Neural progenitor cell (in vitro differentiated cells): ENCODE results near the gene FBN3. TPM values are rescaled to one million over a fixed set of nuclear protein-coding genes. Genes with fewer than 3 reads are reported as not detected.

Experiments used
- DNase-seq: peaks from one replicate; pipeline ENCODE4 v3.0.0-alpha.2; 2016; ENCODE audit warnings: low spot score
- H2AFZ ChIP-seq: fragments of 200-600 bp; sonication (generic); replicated peaks from 2 replicates; pipeline ENCODE4 v1.6.1; 2016; ENCODE audit warnings: antibody characterized with exemption
- H3F3A ChIP-seq: fragments of 200-600 bp; sonication (generic); 2 replicates; pipeline ENCODE4 v1.6.1; 2016; ENCODE audit warnings: antibody characterized with exemption, low read depth
- H3K27ac ChIP-seq: fragments of 200-600 bp; sonication (generic); 2 replicates; pipeline ENCODE4 v1.5.1; 2016; ENCODE audit warnings: mild to moderate bottlenecking
- H3K27me3 ChIP-seq: fragments of 200-600 bp; sonication (generic); 2 replicates; pipeline ENCODE4 v1.6.1; 2016; ENCODE audit warnings: mild to moderate bottlenecking, moderate library complexity
- H3K36me3 ChIP-seq: fragments of 200-600 bp; sonication (generic); 2 replicates; pipeline ENCODE4 v1.5.1; 2016
- H3K4me1 ChIP-seq: fragments of 200-600 bp; sonication (generic); 2 replicates; pipeline ENCODE4 v1.6.1; 2016; ENCODE audit warnings: mixed run types
- H3K4me2 ChIP-seq: fragments of 200-600 bp; sonication (generic); 2 replicates; pipeline ENCODE4 v1.6.1; 2016
- H3K4me3 ChIP-seq: fragments of 200-600 bp; sonication (generic); 2 replicates; pipeline ENCODE4 v1.5.1; 2016
- H3K79me2 ChIP-seq: fragments of 200-600 bp; sonication (generic); 2 replicates; pipeline ENCODE4 v1.6.1; 2016; ENCODE audit warnings: low read depth
- H3K9ac ChIP-seq: fragments of 200-600 bp; sonication (generic); 2 replicates; pipeline ENCODE4 v1.6.1; 2016
- H3K9me3 ChIP-seq: fragments of 200-600 bp; sonication (generic); 2 replicates; pipeline ENCODE4 v1.5.1; 2016; ENCODE audit warnings: low read depth
- H4K20me1 ChIP-seq: fragments of 200-600 bp; sonication (generic); 2 replicates; pipeline ENCODE4 v1.6.1; 2016; ENCODE audit warnings: low read depth
- H3K27ac Mint-ChIP-seq: 3 replicates; pipeline ENCODE4 v1.8.0; 2021; ENCODE audit warnings: mixed read lengths
- H3K27me3 Mint-ChIP-seq: 2 replicates; pipeline ENCODE4 v1.8.0; 2022; ENCODE audit warnings: low read depth, mild to moderate bottlenecking, inconsistent platforms, moderate library complexity, mixed read lengths; ENCODE audit not compliant: insufficient read depth
- H3K36me3 Mint-ChIP-seq: 3 replicates; pipeline ENCODE4 v1.8.0; 2021; ENCODE audit warnings: mixed read lengths
- H3K4me1 Mint-ChIP-seq: 3 replicates; pipeline ENCODE4 v1.8.0; 2021; ENCODE audit warnings: mixed read lengths
- H3K4me3 Mint-ChIP-seq: 3 replicates; pipeline ENCODE4 v1.8.0; 2021; ENCODE audit warnings: mild to moderate bottlenecking, moderate library complexity, mixed read lengths
- H3K9me3 Mint-ChIP-seq: 3 replicates; pipeline ENCODE4 v1.8.0; 2020; ENCODE audit warnings: mixed read lengths
- EZH2 ChIP-seq: fragments of 200-600 bp; sonication (generic); IDR thresholded peaks from 2 replicates; pipeline ENCODE4 v1.6.1; 2017; ENCODE audit warnings: antibody characterized with exemption, mild to moderate bottlenecking, moderate library complexity
- EZH2phosphoT487 ChIP-seq: fragments of 200-600 bp; sonication (generic); IDR thresholded peaks from 2 replicates; pipeline ENCODE4 v1.6.1; 2017; ENCODE audit warnings: antibody characterized with exemption
- total RNA-seq: library from RNA; depleted of rRNA; stranded (reverse); fragments of >200 nt; gene quantifications from 2 replicates; pipeline ENCODE4 v1.2.3, GENCODE V29; 2015; ENCODE audit warnings: low replicate concordance
- TF ChIP-seq, protein P1 (sequence below): fragments of 200-600 bp; sonication (generic); IDR thresholded peaks from 2 replicates; pipeline ENCODE4 v1.5.1; 2017; ENCODE audit warnings: antibody characterized with exemption, mild to moderate bottlenecking

FBN3 gene
- total RNA-seq, 1 donor from 2014 or later = 23.0 TPM

DNA sequence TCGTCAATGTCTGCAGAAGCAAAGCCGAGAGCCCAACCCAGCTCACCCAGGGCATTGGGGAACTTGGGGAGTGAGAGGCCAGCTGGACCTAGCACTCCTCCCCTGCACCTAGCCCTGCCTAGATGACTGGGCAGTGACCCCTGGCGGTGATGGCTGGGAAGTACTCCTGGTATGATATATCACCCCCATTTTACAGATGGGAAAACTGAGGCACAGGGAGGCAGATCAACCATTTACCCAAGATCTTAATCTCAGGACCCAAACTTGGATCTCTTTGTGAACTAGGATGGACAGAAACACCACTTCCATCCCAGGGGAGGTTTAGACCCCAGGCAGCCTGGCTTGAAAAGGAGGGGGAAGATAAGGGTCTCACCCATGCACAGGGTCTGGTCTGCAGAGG, 53.3 kb downstream of the FBN3 start:
- Histone ChIP-seq H3K27me3 (no peaks in the 10 kb centered on the region), H4K20me1 (no peaks in the 10 kb centered on the region), H2AFZ (no peak overlapping the region), H3K4me2 (no peak overlapping the region), H3K27ac (no peak overlapping the region), H3K9me3 (peaks cover 14% of the 10 kb centered on the region), H3F3A (no peaks in the 10 kb centered on the region), H3K36me3 (peaks cover 22% of the 10 kb centered on the region), H3K9ac (no peak overlapping the region), H3K79me2 (no peaks in the 10 kb centered on the region), H3K4me3 (no peak overlapping the region), H3K4me1 (no peaks in the 10 kb centered on the region)
- Mint-ChIP-seq H3K27ac (no peak overlapping the region), H3K36me3 (peaks cover 48% of the 10 kb centered on the region), H3K4me3 (no peak overlapping the region), H3K27me3 (peaks cover 2% of the 10 kb centered on the region), H3K9me3 (peaks cover 27% of the 10 kb centered on the region), H3K4me1 (no peaks in the 10 kb centered on the region)
- no peak for DNase-seq
- TF ChIP-seq EZH2 (no peak), EZH2phosphoT487 (no peak)
- TF ChIP-seq, protein P1, sequence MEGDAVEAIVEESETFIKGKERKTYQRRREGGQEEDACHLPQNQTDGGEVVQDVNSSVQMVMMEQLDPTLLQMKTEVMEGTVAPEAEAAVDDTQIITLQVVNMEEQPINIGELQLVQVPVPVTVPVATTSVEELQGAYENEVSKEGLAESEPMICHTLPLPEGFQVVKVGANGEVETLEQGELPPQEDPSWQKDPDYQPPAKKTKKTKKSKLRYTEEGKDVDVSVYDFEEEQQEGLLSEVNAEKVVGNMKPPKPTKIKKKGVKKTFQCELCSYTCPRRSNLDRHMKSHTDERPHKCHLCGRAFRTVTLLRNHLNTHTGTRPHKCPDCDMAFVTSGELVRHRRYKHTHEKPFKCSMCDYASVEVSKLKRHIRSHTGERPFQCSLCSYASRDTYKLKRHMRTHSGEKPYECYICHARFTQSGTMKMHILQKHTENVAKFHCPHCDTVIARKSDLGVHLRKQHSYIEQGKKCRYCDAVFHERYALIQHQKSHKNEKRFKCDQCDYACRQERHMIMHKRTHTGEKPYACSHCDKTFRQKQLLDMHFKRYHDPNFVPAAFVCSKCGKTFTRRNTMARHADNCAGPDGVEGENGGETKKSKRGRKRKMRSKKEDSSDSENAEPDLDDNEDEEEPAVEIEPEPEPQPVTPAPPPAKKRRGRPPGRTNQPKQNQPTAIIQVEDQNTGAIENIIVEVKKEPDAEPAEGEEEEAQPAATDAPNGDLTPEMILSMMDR = no peak

DNA sequence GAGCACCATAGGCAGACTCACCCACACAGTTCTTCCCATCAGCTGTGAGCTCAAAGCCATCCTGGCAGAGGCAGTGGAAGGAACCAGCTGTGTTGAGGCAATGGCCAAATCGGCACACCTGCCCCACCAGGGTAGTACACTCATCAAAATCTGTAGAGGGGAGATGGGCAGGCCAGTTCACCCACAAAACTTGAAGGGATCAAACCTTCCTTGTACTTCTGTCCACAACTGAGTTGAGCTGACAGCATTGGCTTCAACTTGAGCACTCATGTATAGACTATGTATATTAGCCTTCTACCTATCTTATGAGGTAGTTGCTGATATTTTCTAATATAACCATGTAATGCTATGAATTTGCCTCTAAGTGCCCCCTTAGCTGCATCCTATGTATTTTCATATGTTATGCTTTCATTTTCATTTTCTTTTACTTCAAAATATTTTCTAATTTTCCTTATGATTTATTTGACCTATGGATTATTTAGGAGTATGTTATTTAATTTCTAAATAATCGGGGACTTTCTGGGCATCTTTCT, 54.0 kb downstream of the FBN3 start:
- Mint-ChIP-seq H3K27me3 (peaks cover 2% of the 10 kb centered on the region), H3K4me3 (no peak overlapping the region), H3K4me1 (no peaks in the 10 kb centered on the region), H3K36me3 (peaks cover 48% of the 10 kb centered on the region), H3K27ac (no peak overlapping the region), H3K9me3 (peaks cover 27% of the 10 kb centered on the region)
- no peak overlapping the region for H3K9ac ChIP-seq
- no peak overlapping the region for H3K4me2 ChIP-seq
- H3K79me2 ChIP-seq = no peaks in the 10 kb centered on the region
- peaks cover 22% of the 10 kb centered on the region for H3K36me3 ChIP-seq
- no peak for DNase-seq
- H3K4me1 ChIP-seq = no peaks in the 10 kb centered on the region
- H4K20me1 ChIP-seq = no peaks in the 10 kb centered on the region
- H3K27me3 ChIP-seq = no peaks in the 10 kb centered on the region
- H3K9me3 ChIP-seq = peaks cover 14% of the 10 kb centered on the region
- no peak overlapping the region for H2AFZ ChIP-seq
- H3F3A ChIP-seq = no peaks in the 10 kb centered on the region
- H3K4me3 ChIP-seq = no peak overlapping the region
- H3K27ac ChIP-seq = no peak overlapping the region
- TF ChIP-seq, protein P1 = no peak
- TF ChIP-seq EZH2phosphoT487 (no peak), EZH2 (no peak)

DNA sequence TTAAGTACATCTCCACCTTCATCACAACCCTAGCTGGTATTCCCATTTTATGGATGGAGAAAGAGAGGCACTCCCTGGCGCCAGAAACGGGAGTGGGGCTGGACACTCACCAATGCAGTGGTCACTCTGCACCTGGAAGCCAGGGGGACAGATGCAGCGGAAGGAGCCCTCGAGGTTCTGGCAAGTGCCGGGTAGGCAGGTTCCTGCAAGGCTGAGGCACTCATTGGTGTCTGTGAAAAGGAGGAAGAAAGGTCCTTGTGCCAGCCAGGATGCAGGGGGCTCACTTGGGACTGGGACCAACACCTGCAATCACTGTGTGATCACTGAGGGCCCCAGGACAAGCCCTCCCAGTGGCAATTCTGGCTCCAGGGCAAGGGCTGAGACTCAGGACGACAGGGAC, 55.1 kb downstream of the FBN3 start:
- Histone ChIP-seq H3F3A (peaks cover 3% of the 10 kb centered on the region), H2AFZ (no peak overlapping the region), H3K9ac (no peak overlapping the region), H3K4me1 (no peaks in the 10 kb centered on the region), H3K4me2 (no peak overlapping the region), H3K9me3 (peaks cover 14% of the 10 kb centered on the region), H3K27me3 (no peaks in the 10 kb centered on the region), H4K20me1 (no peaks in the 10 kb centered on the region), H3K27ac (no peak overlapping the region), H3K36me3 (peaks cover 22% of the 10 kb centered on the region), H3K4me3 (no peak overlapping the region), H3K79me2 (no peaks in the 10 kb centered on the region)
- TF ChIP-seq, protein P1 = no peak
- TF ChIP-seq EZH2 (no peak), EZH2phosphoT487 (no peak)
- no peak for DNase-seq
- Mint-ChIP-seq H3K27me3 (peaks cover 2% of the 10 kb centered on the region), H3K9me3 (peaks cover 27% of the 10 kb centered on the region), H3K36me3 (peaks cover 48% of the 10 kb centered on the region), H3K27ac (no peak overlapping the region), H3K4me3 (no peak overlapping the region), H3K4me1 (no peaks in the 10 kb centered on the region)
